WTC11 (cell line): ENCODE data around the gene SLC25A38. TPM values are rescaled to one million over a fixed set of nuclear protein-coding genes. Genes with fewer than 3 reads are reported as not detected.

Experiments
- ATAC-seq: fragments of 200-7000 bp; cut with Tn5 transposase; 2 replicates; pipeline ENCODE4 v1.10.0; 2021; ENCODE audit warnings: mild to moderate bottlenecking, moderate library complexity
- CTCF ChIA-PET: fragments of 300-600 bp; sonication (Branson Sonifier 250); formaldehyde crosslinking; loops from one replicate; lab custom pipeline; 2021; ENCODE audit warnings: antibody characterized with exemption; lab: Charles Lee
- POLR2A ChIA-PET: fragments of 350-600 bp; sonication (Branson Sonifier 250); formaldehyde crosslinking; loops from one replicate; lab custom pipeline; 2021; ENCODE audit warnings: antibody characterized with exemption; lab: Charles Lee
- DNase-seq: peaks from one replicate; pipeline ENCODE4 v3.0.0; 2021; ENCODE audit warnings: low spot score
- H3K27ac Mint-ChIP-seq: 2 replicates; pipeline ENCODE4 v1.8.0; 2021; ENCODE audit warnings: mixed read lengths
- H3K27me3 Mint-ChIP-seq: 2 replicates; pipeline ENCODE4 v1.8.0; 2021; ENCODE audit warnings: low read depth, mild to moderate bottlenecking, moderate library complexity, mixed read lengths
- H3K36me3 Mint-ChIP-seq: 2 replicates; pipeline ENCODE4 v1.8.0; 2021; ENCODE audit warnings: mixed read lengths
- H3K4me1 Mint-ChIP-seq: 2 replicates; pipeline ENCODE4 v1.8.0; 2022; ENCODE audit warnings: mixed read lengths
- H3K4me3 Mint-ChIP-seq: 2 replicates; pipeline ENCODE4 v1.8.0; 2021; ENCODE audit warnings: mild to moderate bottlenecking, moderate library complexity, mixed read lengths
- H3K9me3 Mint-ChIP-seq: 2 replicates; pipeline ENCODE4 v1.8.0; 2021; ENCODE audit warnings: mixed read lengths
- CBFB ChIP-seq: sonication (generic); formaldehyde crosslinking; IDR thresholded peaks from 2 replicates; pipeline ENCODE4 v1.8.1; 2022; ENCODE audit warnings: mild to moderate bottlenecking, low read depth, missing genetic modification reagents
- CREM ChIP-seq: sonication (generic); formaldehyde crosslinking; IDR thresholded peaks from 2 replicates; pipeline ENCODE4 v1.8.1; 2022; ENCODE audit warnings: mild to moderate bottlenecking, missing genetic modification reagents, moderate library complexity
- ELF4 ChIP-seq: sonication (generic); formaldehyde crosslinking; IDR thresholded peaks from 2 replicates; pipeline ENCODE4 v1.8.1; 2022; ENCODE audit warnings: low read depth, mild to moderate bottlenecking, moderate library complexity, missing genetic modification reagents
- EMX1 ChIP-seq: fragments of 250-450 bp; sonication (Bioruptor Pico); IDR thresholded peaks from 2 replicates; pipeline ENCODE4 v1.8.0; 2021; ENCODE audit warnings: mild to moderate bottlenecking
- FOXJ3 ChIP-seq: sonication (generic); formaldehyde crosslinking; IDR thresholded peaks from 2 replicates; pipeline ENCODE4 v1.9.0; 2021; ENCODE audit warnings: missing genetic modification reagents, mild to moderate bottlenecking, borderline replicate concordance
- GTF2I ChIP-seq: fragments of 250-450 bp; sonication (Bioruptor Pico); conservative IDR thresholded peaks from 2 replicates; pipeline ENCODE4 v1.4.0; 2021; ENCODE audit warnings: mild to moderate bottlenecking
- KAT7 ChIP-seq: sonication (generic); formaldehyde crosslinking; IDR thresholded peaks from 2 replicates; pipeline ENCODE4 v1.8.1; 2023; ENCODE audit warnings: missing genetic modification reagents, mild to moderate bottlenecking, borderline replicate concordance
- MAX ChIP-seq: sonication (generic); formaldehyde crosslinking; IDR thresholded peaks from 2 replicates; pipeline ENCODE4 v1.8.0; 2022; ENCODE audit warnings: mild to moderate bottlenecking, missing genetic modification reagents
- NFATC4 ChIP-seq: fragments of 250-450 bp; sonication (Bioruptor Pico); IDR thresholded peaks from 2 replicates; pipeline ENCODE4 v1.9.0; 2021; ENCODE audit warnings: mild to moderate bottlenecking
- NFE2L1 ChIP-seq: sonication (generic); formaldehyde crosslinking; IDR thresholded peaks from 2 replicates; pipeline ENCODE4 v1.8.1; 2023; ENCODE audit warnings: missing genetic modification reagents
- NFYB ChIP-seq: sonication (generic); formaldehyde crosslinking; conservative IDR thresholded peaks from 2 replicates; pipeline ENCODE4 v1.8.0; 2022; ENCODE audit warnings: low read depth, missing genetic modification reagents
- NR3C1 ChIP-seq: sonication (generic); formaldehyde crosslinking; conservative IDR thresholded peaks from 2 replicates; pipeline ENCODE4 v1.8.1; 2023; ENCODE audit warnings: low read depth, mild to moderate bottlenecking, missing genetic modification reagents
- PRRX2 ChIP-seq: fragments of 250-450 bp; sonication (Bioruptor Pico); IDR thresholded peaks from 2 replicates; pipeline ENCODE4 v1.8.0; 2021; ENCODE audit warnings: mild to moderate bottlenecking
- RORB ChIP-seq: fragments of 250-450 bp; sonication (Bioruptor Pico); IDR thresholded peaks from 2 replicates; pipeline ENCODE4 v1.9.0; 2021; ENCODE audit warnings: mild to moderate bottlenecking
- SMAD4 ChIP-seq: sonication (generic); formaldehyde crosslinking; IDR thresholded peaks from 2 replicates; pipeline ENCODE4 v1.8.0; 2022; ENCODE audit warnings: mild to moderate bottlenecking, missing genetic modification reagents
- SOX15 ChIP-seq: fragments of 250-450 bp; sonication (Bioruptor Pico); IDR thresholded peaks from 2 replicates; pipeline ENCODE4 v1.9.0; 2021; ENCODE audit warnings: mild to moderate bottlenecking
- SP1 ChIP-seq: sonication (generic); formaldehyde crosslinking; conservative IDR thresholded peaks from 2 replicates; pipeline ENCODE4 v1.8.1; 2022; ENCODE audit warnings: missing genetic modification reagents
- TEAD4 ChIP-seq: sonication (generic); formaldehyde crosslinking; IDR thresholded peaks from 2 replicates; pipeline ENCODE4 v1.8.0; 2022; ENCODE audit warnings: mild to moderate bottlenecking, missing genetic modification reagents
- TP53 ChIP-seq: sonication (generic); formaldehyde crosslinking; IDR thresholded peaks from 2 replicates; pipeline ENCODE4 v1.8.1; 2023; ENCODE audit warnings: mild to moderate bottlenecking, missing genetic modification reagents
- USF1 ChIP-seq: sonication (generic); formaldehyde crosslinking; IDR thresholded peaks from 2 replicates; pipeline ENCODE4 v1.8.0; 2022; ENCODE audit warnings: mild to moderate bottlenecking, missing genetic modification reagents
- ZNF121 ChIP-seq: sonication (generic); formaldehyde crosslinking; IDR thresholded peaks from 2 replicates; pipeline ENCODE4 v1.8.0; 2023; ENCODE audit warnings: missing genetic modification reagents
- ZNF423 ChIP-seq: fragments of 250-450 bp; sonication (Bioruptor Pico); IDR thresholded peaks from 2 replicates; pipeline ENCODE4 v2.1.2; 2022; ENCODE audit warnings: mild to moderate bottlenecking, moderate library complexity
- total RNA-seq: library from RNA; stranded (reverse); gene quantifications from 3 replicates; pipeline ENCODE4 v1.2.3, GENCODE V29; 2021
- TF ChIP-seq, protein P1 (sequence below): sonication (generic); formaldehyde crosslinking; IDR thresholded peaks from 2 replicates; pipeline ENCODE4 v1.8.0; 2022; ENCODE audit warnings: missing genetic modification reagents
- TF ChIP-seq, protein P2 (sequence below): fragments of 250-450 bp; sonication (Bioruptor Pico); IDR thresholded peaks from 2 replicates; pipeline ENCODE4 v1.9.0; 2021; ENCODE audit warnings: mild to moderate bottlenecking, borderline replicate concordance
- TF ChIP-seq, protein P3 (sequence below): sonication (generic); formaldehyde crosslinking; IDR thresholded peaks from 2 replicates; pipeline ENCODE4 v1.8.1; 2022; ENCODE audit warnings: missing genetic modification reagents, borderline replicate concordance
- TF ChIP-seq, protein P4 (sequence below): sonication (generic); formaldehyde crosslinking; IDR thresholded peaks from 2 replicates; pipeline ENCODE4 v1.8.0; 2022; ENCODE audit warnings: mild to moderate bottlenecking, missing genetic modification reagents
- TF ChIP-seq, protein P5 (sequence below): sonication (generic); formaldehyde crosslinking; IDR thresholded peaks from 2 replicates; pipeline ENCODE4 v1.8.0; 2023; ENCODE audit warnings: missing genetic modification reagents

SLC25A38 gene
- total RNA-seq, 1 experiment from 2014 or later = 34.9 TPM

DNA sequence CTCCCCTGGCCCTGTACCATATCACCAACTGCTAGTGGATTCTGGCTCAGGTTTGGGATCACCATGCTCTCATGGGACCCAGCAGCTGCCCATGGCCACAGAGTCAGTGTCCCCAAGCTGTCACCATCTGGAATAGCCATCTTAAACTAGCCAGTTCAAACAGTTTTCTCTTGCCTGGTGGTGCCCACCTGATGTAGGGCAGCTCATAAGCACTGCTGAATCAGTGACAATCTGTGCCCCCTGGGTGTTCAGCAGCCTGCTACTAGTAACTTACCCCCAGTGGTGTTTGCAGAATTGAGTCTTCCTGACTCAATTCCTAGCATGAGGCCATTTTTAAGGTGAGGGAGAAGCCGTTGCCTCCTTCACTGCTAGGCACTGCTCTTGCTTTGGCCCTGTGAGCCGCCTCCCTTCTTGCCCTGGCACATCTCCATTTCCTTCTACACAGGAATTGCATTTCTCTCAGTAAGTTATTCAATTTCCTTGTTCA, 31.3 kb downstream of the SLC25A38 start:
- ChIA-PET POLR2A (interaction anchor here (1.8 kb wide), 1 partner anchor 9 kb away, joined by 10 read pairs; the partner anchor contains the start of gene RPSA), CTCF (interaction anchor here (2.3 kb wide), 1 partner anchor 126 kb away, joined by 5 read pairs; no protein-coding TSS in a partner anchor)
- no peaks in the 10 kb centered on the region for H3K9me3 Mint-ChIP-seq
- peak overlapping the region; percentile 77 for H3K27ac Mint-ChIP-seq
- DNase-seq = no peak
- ATAC-seq = peak; percentile 6
- H3K27me3 Mint-ChIP-seq = no peaks in the 10 kb centered on the region
- peaks cover 43% of the 10 kb centered on the region for H3K36me3 Mint-ChIP-seq
- H3K4me1 Mint-ChIP-seq = peaks cover 30% of the 10 kb centered on the region
- H3K4me3 Mint-ChIP-seq = no peak overlapping the region
- TF ChIP-seq ZNF423 = no peak
- TF ChIP-seq ZNF121 (CRISPR knock-in tag) = no peak
- TF ChIP-seq, protein P1, sequence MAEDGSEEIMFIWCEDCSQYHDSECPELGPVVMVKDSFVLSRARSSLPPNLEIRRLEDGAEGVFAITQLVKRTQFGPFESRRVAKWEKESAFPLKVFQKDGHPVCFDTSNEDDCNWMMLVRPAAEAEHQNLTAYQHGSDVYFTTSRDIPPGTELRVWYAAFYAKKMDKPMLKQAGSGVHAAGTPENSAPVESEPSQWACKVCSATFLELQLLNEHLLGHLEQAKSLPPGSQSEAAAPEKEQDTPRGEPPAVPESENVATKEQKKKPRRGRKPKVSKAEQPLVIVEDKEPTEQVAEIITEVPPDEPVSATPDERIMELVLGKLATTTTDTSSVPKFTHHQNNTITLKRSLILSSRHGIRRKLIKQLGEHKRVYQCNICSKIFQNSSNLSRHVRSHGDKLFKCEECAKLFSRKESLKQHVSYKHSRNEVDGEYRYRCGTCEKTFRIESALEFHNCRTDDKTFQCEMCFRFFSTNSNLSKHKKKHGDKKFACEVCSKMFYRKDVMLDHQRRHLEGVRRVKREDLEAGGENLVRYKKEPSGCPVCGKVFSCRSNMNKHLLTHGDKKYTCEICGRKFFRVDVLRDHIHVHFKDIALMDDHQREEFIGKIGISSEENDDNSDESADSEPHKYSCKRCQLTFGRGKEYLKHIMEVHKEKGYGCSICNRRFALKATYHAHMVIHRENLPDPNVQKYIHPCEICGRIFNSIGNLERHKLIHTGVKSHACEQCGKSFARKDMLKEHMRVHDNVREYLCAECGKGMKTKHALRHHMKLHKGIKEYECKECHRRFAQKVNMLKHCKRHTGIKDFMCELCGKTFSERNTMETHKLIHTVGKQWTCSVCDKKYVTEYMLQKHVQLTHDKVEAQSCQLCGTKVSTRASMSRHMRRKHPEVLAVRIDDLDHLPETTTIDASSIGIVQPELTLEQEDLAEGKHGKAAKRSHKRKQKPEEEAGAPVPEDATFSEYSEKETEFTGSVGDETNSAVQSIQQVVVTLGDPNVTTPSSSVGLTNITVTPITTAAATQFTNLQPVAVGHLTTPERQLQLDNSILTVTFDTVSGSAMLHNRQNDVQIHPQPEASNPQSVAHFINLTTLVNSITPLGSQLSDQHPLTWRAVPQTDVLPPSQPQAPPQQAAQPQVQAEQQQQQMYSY (CRISPR knock-in tag) = no peak
- peak; percentile 97 for TF ChIP-seq PRRX2 (CRISPR knock-in tag)
- peak; percentile 95 for TF ChIP-seq NFATC4 (CRISPR knock-in tag)
- TF ChIP-seq SOX15 (CRISPR knock-in tag) = no peak
- TF ChIP-seq KAT7 (CRISPR knock-in tag) = no peak
- no peak for TF ChIP-seq GTF2I (CRISPR knock-in tag)
- TF ChIP-seq ELF4 = no peak
- no peak for TF ChIP-seq SP1 (CRISPR knock-in tag)
- TF ChIP-seq NFE2L1 (CRISPR knock-in tag) = 0 out of 2 replicates have a peak, but pooled peaks have one; percentile 12
- TF ChIP-seq EMX1 (CRISPR knock-in tag) = peak; percentile 84
- TF ChIP-seq, protein P2, sequence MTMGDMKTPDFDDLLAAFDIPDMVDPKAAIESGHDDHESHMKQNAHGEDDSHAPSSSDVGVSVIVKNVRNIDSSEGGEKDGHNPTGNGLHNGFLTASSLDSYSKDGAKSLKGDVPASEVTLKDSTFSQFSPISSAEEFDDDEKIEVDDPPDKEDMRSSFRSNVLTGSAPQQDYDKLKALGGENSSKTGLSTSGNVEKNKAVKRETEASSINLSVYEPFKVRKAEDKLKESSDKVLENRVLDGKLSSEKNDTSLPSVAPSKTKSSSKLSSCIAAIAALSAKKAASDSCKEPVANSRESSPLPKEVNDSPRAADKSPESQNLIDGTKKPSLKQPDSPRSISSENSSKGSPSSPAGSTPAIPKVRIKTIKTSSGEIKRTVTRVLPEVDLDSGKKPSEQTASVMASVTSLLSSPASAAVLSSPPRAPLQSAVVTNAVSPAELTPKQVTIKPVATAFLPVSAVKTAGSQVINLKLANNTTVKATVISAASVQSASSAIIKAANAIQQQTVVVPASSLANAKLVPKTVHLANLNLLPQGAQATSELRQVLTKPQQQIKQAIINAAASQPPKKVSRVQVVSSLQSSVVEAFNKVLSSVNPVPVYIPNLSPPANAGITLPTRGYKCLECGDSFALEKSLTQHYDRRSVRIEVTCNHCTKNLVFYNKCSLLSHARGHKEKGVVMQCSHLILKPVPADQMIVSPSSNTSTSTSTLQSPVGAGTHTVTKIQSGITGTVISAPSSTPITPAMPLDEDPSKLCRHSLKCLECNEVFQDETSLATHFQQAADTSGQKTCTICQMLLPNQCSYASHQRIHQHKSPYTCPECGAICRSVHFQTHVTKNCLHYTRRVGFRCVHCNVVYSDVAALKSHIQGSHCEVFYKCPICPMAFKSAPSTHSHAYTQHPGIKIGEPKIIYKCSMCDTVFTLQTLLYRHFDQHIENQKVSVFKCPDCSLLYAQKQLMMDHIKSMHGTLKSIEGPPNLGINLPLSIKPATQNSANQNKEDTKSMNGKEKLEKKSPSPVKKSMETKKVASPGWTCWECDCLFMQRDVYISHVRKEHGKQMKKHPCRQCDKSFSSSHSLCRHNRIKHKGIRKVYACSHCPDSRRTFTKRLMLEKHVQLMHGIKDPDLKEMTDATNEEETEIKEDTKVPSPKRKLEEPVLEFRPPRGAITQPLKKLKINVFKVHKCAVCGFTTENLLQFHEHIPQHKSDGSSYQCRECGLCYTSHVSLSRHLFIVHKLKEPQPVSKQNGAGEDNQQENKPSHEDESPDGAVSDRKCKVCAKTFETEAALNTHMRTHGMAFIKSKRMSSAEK (CRISPR knock-in tag) = peak; percentile 85
- TF ChIP-seq, protein P3, sequence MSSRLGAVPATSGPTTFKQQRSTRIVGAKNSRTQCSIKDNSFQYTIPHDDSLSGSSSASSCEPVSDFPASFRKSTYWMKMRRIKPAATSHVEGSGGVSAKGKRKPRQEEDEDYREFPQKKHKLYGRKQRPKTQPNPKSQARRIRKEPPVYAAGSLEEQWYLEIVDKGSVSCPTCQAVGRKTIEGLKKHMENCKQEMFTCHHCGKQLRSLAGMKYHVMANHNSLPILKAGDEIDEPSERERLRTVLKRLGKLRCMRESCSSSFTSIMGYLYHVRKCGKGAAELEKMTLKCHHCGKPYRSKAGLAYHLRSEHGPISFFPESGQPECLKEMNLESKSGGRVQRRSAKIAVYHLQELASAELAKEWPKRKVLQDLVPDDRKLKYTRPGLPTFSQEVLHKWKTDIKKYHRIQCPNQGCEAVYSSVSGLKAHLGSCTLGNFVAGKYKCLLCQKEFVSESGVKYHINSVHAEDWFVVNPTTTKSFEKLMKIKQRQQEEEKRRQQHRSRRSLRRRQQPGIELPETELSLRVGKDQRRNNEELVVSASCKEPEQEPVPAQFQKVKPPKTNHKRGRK = no peak
- TF ChIP-seq, protein P4, sequence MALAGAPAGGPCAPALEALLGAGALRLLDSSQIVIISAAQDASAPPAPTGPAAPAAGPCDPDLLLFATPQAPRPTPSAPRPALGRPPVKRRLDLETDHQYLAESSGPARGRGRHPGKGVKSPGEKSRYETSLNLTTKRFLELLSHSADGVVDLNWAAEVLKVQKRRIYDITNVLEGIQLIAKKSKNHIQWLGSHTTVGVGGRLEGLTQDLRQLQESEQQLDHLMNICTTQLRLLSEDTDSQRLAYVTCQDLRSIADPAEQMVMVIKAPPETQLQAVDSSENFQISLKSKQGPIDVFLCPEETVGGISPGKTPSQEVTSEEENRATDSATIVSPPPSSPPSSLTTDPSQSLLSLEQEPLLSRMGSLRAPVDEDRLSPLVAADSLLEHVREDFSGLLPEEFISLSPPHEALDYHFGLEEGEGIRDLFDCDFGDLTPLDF (CRISPR knock-in tag) = peak; percentile 15; the same call in 1 of the 2 replicates
- no peak for TF ChIP-seq TEAD4 (CRISPR knock-in tag)
- no peak for TF ChIP-seq TP53 (CRISPR knock-in tag)
- TF ChIP-seq CREM (CRISPR knock-in tag) = no peak
- TF ChIP-seq MAX = no peak
- TF ChIP-seq CBFB (CRISPR knock-in tag) = no peak
- TF ChIP-seq USF1 (CRISPR knock-in tag) = no peak
- no peak for TF ChIP-seq RORB (CRISPR knock-in tag)
- no peak for TF ChIP-seq FOXJ3 (CRISPR knock-in tag)
- TF ChIP-seq, protein P5, sequence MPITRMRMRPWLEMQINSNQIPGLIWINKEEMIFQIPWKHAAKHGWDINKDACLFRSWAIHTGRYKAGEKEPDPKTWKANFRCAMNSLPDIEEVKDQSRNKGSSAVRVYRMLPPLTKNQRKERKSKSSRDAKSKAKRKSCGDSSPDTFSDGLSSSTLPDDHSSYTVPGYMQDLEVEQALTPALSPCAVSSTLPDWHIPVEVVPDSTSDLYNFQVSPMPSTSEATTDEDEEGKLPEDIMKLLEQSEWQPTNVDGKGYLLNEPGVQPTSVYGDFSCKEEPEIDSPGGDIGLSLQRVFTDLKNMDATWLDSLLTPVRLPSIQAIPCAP = no peak
- no peak for TF ChIP-seq NR3C1 (CRISPR knock-in tag)
- TF ChIP-seq NFYB = no peak
- TF ChIP-seq SMAD4 (CRISPR knock-in tag) = no peak
